ENCODE data around the gene ROR2. TPM values are rescaled to one million over a fixed set of nuclear protein-coding genes. Genes with fewer than 3 reads are reported as not detected.

Gene ROR2
- total RNA-seq, 1 experiment from 2014 or later = 2.7 TPM

GRCh38 chr9:91764661-91765060, 185.4 kb downstream of the ROR2 start:
- Mint-ChIP-seq H3K4me1 (peaks cover 0 to 4% of the 10 kb centered on the region in 2 experiments; a peak in 2 of 4 replicates), H3K27ac (no peak overlapping the region), H3K27me3 (ENCODE audit: low read depth) (peaks cover 3% of the 10 kb centered on the region; the same call in 1 of the 2 replicates), H3K36me3 (ENCODE audit: insufficient read depth in 1 of 3, low read depth in 3 of 3) (peaks cover 0 to 2% (median 0%) of the 10 kb centered on the region in 3 experiments; a peak in 1 of 7 replicates), H3K9me3 (peaks cover 4 to 13% of the 10 kb centered on the region in 2 experiments; a peak in 3 of 5 replicates), H3K4me3 (no peak overlapping the region)
- Histone ChIP-seq H3T11ph (ENCODE audit: low read length) (no peak overlapping the region), H3K27ac (ENCODE audit: insufficient read length, low read depth, low read length) (no peak overlapping the region), H4K5ac (ENCODE audit: insufficient read length, low read depth, low read length) (no peak overlapping the region), H2BK15ac (ENCODE audit: low read depth, low read length) (no peak overlapping the region), H3K23me2 (ENCODE audit: insufficient read length, low read depth, low read length, poor library complexity, severe bottlenecking) (no peaks in the 10 kb centered on the region), H2BK120ac (ENCODE audit: low read depth, low read length, poor library complexity, severe bottlenecking) (no peak overlapping the region), H3K4me1 (ENCODE audit: insufficient read depth, low read length) (no peaks in the 10 kb centered on the region), H3K27me3 (ENCODE audit: insufficient read depth, low read length) (no peaks in the 10 kb centered on the region), H3K4me2 (ENCODE audit: insufficient read depth, insufficient read length, low read length) (no peak overlapping the region), H3K9me3 (ENCODE audit: control insufficient read depth, low read depth, low read length) (no peaks in the 10 kb centered on the region), H3K79me1 (ENCODE audit: insufficient read depth, low read depth, low read length, poor library complexity, severe bottlenecking) (no peaks in the 10 kb centered on the region), H3K23ac (ENCODE audit: insufficient read length, low read depth, low read length) (no peak overlapping the region), H3K56ac (ENCODE audit: insufficient read length, low read depth, low read length) (no peak overlapping the region), H2BK20ac (ENCODE audit: low read depth, low read length, poor library complexity, severe bottlenecking) (no peak overlapping the region), H2AFZ (ENCODE audit: low read length) (no peak overlapping the region), H3K79me2 (ENCODE audit: insufficient read depth, low read length) (no peaks in the 10 kb centered on the region), H4K8ac (replicated peaks; ENCODE audit: insufficient read length, low read depth, low read length) (no peak overlapping the region), H4K20me1 (ENCODE audit: control insufficient read depth, insufficient read depth, insufficient read length) (no peaks in the 10 kb centered on the region), H3K18ac (ENCODE audit: insufficient read length, low read depth, low read length) (no peak overlapping the region), H2AK5ac (ENCODE audit: insufficient read length, low read length) (no peak overlapping the region), H3K4ac (ENCODE audit: low read depth, low read length) (no peak overlapping the region), H2BK5ac (ENCODE audit: insufficient read length, low read length) (no peak overlapping the region), H4K91ac (ENCODE audit: insufficient read length, low read depth, low read length) (no peak overlapping the region), H3K14ac (ENCODE audit: insufficient read depth, low read length) (no peak overlapping the region), H2BK12ac (ENCODE audit: insufficient read length, low read depth, low read length) (no peak overlapping the region), H3K9ac (ENCODE audit: extremely low read depth, insufficient read length, low read length) (no peak overlapping the region)
- no peak for DNase-seq
- WGBS (ENCODE audit: extremely low coverage, insufficient read length, low lambda C conversion rate) = no CpG with 5 or more reads among the region's 2 CpGs
- TF ChIP-seq CTCF (conservative IDR thresholded peaks at IDR 0.05) = no peak
